BLaER1 (cell line): ENCODE results near the gene NMNAT3.

ENCODE experiments used
- H3K27ac ChIP-seq: shearing (Covaris generic); formaldehyde crosslinking; 2 replicates; pipeline ENCODE4 v1.8.1; 2022
- H3K27me3 ChIP-seq: shearing (Covaris generic); formaldehyde crosslinking; 2 replicates; pipeline ENCODE4 v1.8.1; 2022
- H3K36me3 ChIP-seq: shearing (Covaris generic); formaldehyde crosslinking; 2 replicates; pipeline ENCODE4 v1.8.1; 2022
- H3K4me1 ChIP-seq: shearing (Covaris generic); formaldehyde crosslinking; 2 replicates; pipeline ENCODE4 v1.8.1; 2022
- H3K4me2 ChIP-seq: shearing (Covaris generic); formaldehyde crosslinking; 2 replicates; pipeline ENCODE4 v1.8.1; 2022
- H3K4me3 ChIP-seq: shearing (Covaris generic); formaldehyde crosslinking; 2 replicates; pipeline ENCODE4 v1.8.1; 2022
- H3K9ac ChIP-seq: shearing (Covaris generic); formaldehyde crosslinking; 2 replicates; pipeline ENCODE4 v1.8.1; 2022
- H3K9me3 ChIP-seq: shearing (Covaris generic); formaldehyde crosslinking; 2 replicates; pipeline ENCODE4 v1.8.1; 2022
- H4K20me1 ChIP-seq: shearing (Covaris generic); formaldehyde crosslinking; 2 replicates; pipeline ENCODE4 v1.8.1; 2022
- Cebpa-rat ChIP-seq: shearing (Covaris generic); IDR thresholded peaks from 2 replicates; pipeline ENCODE4 v1.8.1; 2022

NMNAT3 gene

GRCh38 chr3:139646512-139646911 is 31.3 kb downstream of the NMNAT3 start:
- H3K4me2 ChIP-seq = no peak overlapping the region
- no peak for TF ChIP-seq Cebpa-rat
- H3K4me3 ChIP-seq = no peak overlapping the region
- no peak overlapping the region for H3K9ac ChIP-seq
- no peaks in the 10 kb centered on the region for H4K20me1 ChIP-seq
- no peak overlapping the region for H3K27ac ChIP-seq
- no peaks in the 10 kb centered on the region for H3K9me3 ChIP-seq
- peaks cover 9% of the 10 kb centered on the region; the same call in 1 of the 2 replicates for H3K4me1 ChIP-seq
- no peaks in the 10 kb centered on the region for H3K27me3 ChIP-seq
- no peaks in the 10 kb centered on the region for H3K36me3 ChIP-seq

GRCh38 chr3:139642996-139643395 is 34.8 kb downstream of the NMNAT3 start:
- Histone ChIP-seq H4K20me1 (no peaks in the 10 kb centered on the region), H3K4me2 (no peak overlapping the region; the same call in 1 of the 2 replicates), H3K4me3 (no peak overlapping the region), H3K4me1 (peaks cover 9% of the 10 kb centered on the region; the same call in 1 of the 2 replicates), H3K36me3 (no peaks in the 10 kb centered on the region), H3K27ac (no peak overlapping the region), H3K27me3 (no peaks in the 10 kb centered on the region), H3K9me3 (no peaks in the 10 kb centered on the region), H3K9ac (no peak overlapping the region)
- TF ChIP-seq Cebpa-rat = no peak

- TF ChIP-seq Cebpa-rat = no peak
- no peak overlapping the region for H3K4me3 ChIP-seq
- H3K4me1 ChIP-seq = peaks cover 9% of the 10 kb centered on the region; the same call in 1 of the 2 replicates
- no peaks in the 10 kb centered on the region for H4K20me1 ChIP-seq
- no peaks in the 10 kb centered on the region for H3K27me3 ChIP-seq
- no peaks in the 10 kb centered on the region for H3K9me3 ChIP-seq
- H3K9ac ChIP-seq = no peak overlapping the region
- no peak overlapping the region for H3K4me2 ChIP-seq
- no peak overlapping the region for H3K27ac ChIP-seq
- no peaks in the 10 kb centered on the region for H3K36me3 ChIP-seq
Measured at GRCh38 chr3:139640456-139640855, 37.3 kb downstream of the NMNAT3 start.

- Histone ChIP-seq H3K4me3 (no peak overlapping the region), H3K4me2 (no peak overlapping the region), H3K4me1 (peaks cover 9% of the 10 kb centered on the region; the same call in 1 of the 2 replicates), H3K27ac (no peak overlapping the region), H3K27me3 (no peaks in the 10 kb centered on the region), H3K9ac (no peak overlapping the region), H3K36me3 (no peaks in the 10 kb centered on the region), H4K20me1 (no peaks in the 10 kb centered on the region), H3K9me3 (no peaks in the 10 kb centered on the region)
- no peak for TF ChIP-seq Cebpa-rat
Measured at GRCh38 chr3:139639662-139640061, 38.1 kb downstream of the NMNAT3 start.

GRCh38 chr3:139638518-139638917 is 39.3 kb downstream of the NMNAT3 start:
- H3K27ac ChIP-seq = no peak overlapping the region
- no peaks in the 10 kb centered on the region for H3K36me3 ChIP-seq
- H3K4me1 ChIP-seq = peaks cover 9% of the 10 kb centered on the region; the same call in 1 of the 2 replicates
- H3K9me3 ChIP-seq = no peaks in the 10 kb centered on the region
- no peaks in the 10 kb centered on the region for H4K20me1 ChIP-seq
- H3K4me3 ChIP-seq = no peak overlapping the region
- no peak overlapping the region for H3K4me2 ChIP-seq
- H3K9ac ChIP-seq = no peak overlapping the region
- no peaks in the 10 kb centered on the region for H3K27me3 ChIP-seq
- TF ChIP-seq Cebpa-rat = no peak

GRCh38 chr3:139636511-139636910 is 41.3 kb downstream of the NMNAT3 start:
- Histone ChIP-seq H3K9me3 (no peaks in the 10 kb centered on the region), H3K4me1 (no peaks in the 10 kb centered on the region), H3K27me3 (no peaks in the 10 kb centered on the region), H3K36me3 (no peaks in the 10 kb centered on the region), H3K4me3 (no peak overlapping the region), H3K4me2 (no peak overlapping the region), H3K9ac (no peak overlapping the region), H3K27ac (no peak overlapping the region), H4K20me1 (no peaks in the 10 kb centered on the region)
- TF ChIP-seq Cebpa-rat = no peak

- no peaks in the 10 kb centered on the region for H3K27me3 ChIP-seq
- no peaks in the 10 kb centered on the region for H3K36me3 ChIP-seq
- no peak for TF ChIP-seq Cebpa-rat
- no peaks in the 10 kb centered on the region for H4K20me1 ChIP-seq
- H3K9me3 ChIP-seq = no peaks in the 10 kb centered on the region
- H3K4me3 ChIP-seq = no peak overlapping the region
- H3K9ac ChIP-seq = no peak overlapping the region
- H3K27ac ChIP-seq = no peak overlapping the region
- H3K4me2 ChIP-seq = no peak overlapping the region
- H3K4me1 ChIP-seq = no peaks in the 10 kb centered on the region
Measured at GRCh38 chr3:139634111-139634635, 43.6 kb downstream of the NMNAT3 start.

GRCh38 chr3:139633511-139633910 is 44.3 kb downstream of the NMNAT3 start:
- Histone ChIP-seq H3K9ac (no peak overlapping the region), H3K36me3 (no peaks in the 10 kb centered on the region), H3K4me1 (no peaks in the 10 kb centered on the region), H3K27me3 (no peaks in the 10 kb centered on the region), H3K27ac (no peak overlapping the region), H3K9me3 (no peaks in the 10 kb centered on the region), H3K4me3 (no peak overlapping the region), H3K4me2 (no peak overlapping the region), H4K20me1 (no peaks in the 10 kb centered on the region)
- no peak for TF ChIP-seq Cebpa-rat

- Histone ChIP-seq H4K20me1 (no peaks in the 10 kb centered on the region), H3K4me1 (no peaks in the 10 kb centered on the region), H3K4me3 (no peak overlapping the region), H3K4me2 (no peak overlapping the region), H3K27me3 (no peaks in the 10 kb centered on the region), H3K9me3 (no peaks in the 10 kb centered on the region), H3K36me3 (no peaks in the 10 kb centered on the region), H3K9ac (no peak overlapping the region), H3K27ac (no peak overlapping the region)
- TF ChIP-seq Cebpa-rat = no peak
Measured at GRCh38 chr3:139630542-139630941, 47.2 kb downstream of the NMNAT3 start.

GRCh38 chr3:139629033-139629432 is 48.7 kb downstream of the NMNAT3 start:
- no peak overlapping the region for H3K9ac ChIP-seq
- no peak overlapping the region for H3K4me3 ChIP-seq
- no peak for TF ChIP-seq Cebpa-rat

GRCh38 chr3:139627759-139628158 is 50.0 kb downstream of the NMNAT3 start:
- no peaks in the 10 kb centered on the region for H3K9me3 ChIP-seq
- H3K27me3 ChIP-seq = no peaks in the 10 kb centered on the region
- H3K4me3 ChIP-seq = no peak overlapping the region
- H3K4me2 ChIP-seq = no peak overlapping the region
- H3K9ac ChIP-seq = no peak overlapping the region
- H3K4me1 ChIP-seq = no peaks in the 10 kb centered on the region
- no peak for TF ChIP-seq Cebpa-rat
- H3K27ac ChIP-seq = no peak overlapping the region
- no peaks in the 10 kb centered on the region for H3K36me3 ChIP-seq
- no peaks in the 10 kb centered on the region for H4K20me1 ChIP-seq

More at GRCh38 chr3:139629033-139629432, 48.7 kb downstream of the NMNAT3 start:
- Histone ChIP-seq H3K4me2 (no peak overlapping the region), H3K4me1 (no peaks in the 10 kb centered on the region), H4K20me1 (no peaks in the 10 kb centered on the region), H3K27me3 (no peaks in the 10 kb centered on the region), H3K27ac (no peak overlapping the region), H3K36me3 (no peaks in the 10 kb centered on the region), H3K9me3 (no peaks in the 10 kb centered on the region)
